ENCODE results near the gene GPATCH3.
"Not testable (repeated sequence)": the region's sequence is repeated elsewhere in the genome, so short reads cannot be mapped to it uniquely, and the experiment has no call there.

The GPATCH3 gene

GRCh38 chr1:26874896-26875295 is 25.4 kb downstream of the GPATCH3 start:
- no peak overlapping the region for H3K27ac ChIP-seq
- no peak overlapping the region for H3K4me3 ChIP-seq (ENCODE audit: low read depth in 1 of 2, low read length in 1 of 2)
- H3K27me3 ChIP-seq = no peaks in the 10 kb centered on the region
- H3K4me1 ChIP-seq (ENCODE audit: control insufficient read depth in 1 of 2, insufficient read depth in 1 of 2, low read depth in 1 of 2, low read length in 1 of 2) = no peaks in the 10 kb centered on the region
- no peaks in the 10 kb centered on the region for H3K9me3 ChIP-seq
- TF ChIP-seq, protein P1, sequence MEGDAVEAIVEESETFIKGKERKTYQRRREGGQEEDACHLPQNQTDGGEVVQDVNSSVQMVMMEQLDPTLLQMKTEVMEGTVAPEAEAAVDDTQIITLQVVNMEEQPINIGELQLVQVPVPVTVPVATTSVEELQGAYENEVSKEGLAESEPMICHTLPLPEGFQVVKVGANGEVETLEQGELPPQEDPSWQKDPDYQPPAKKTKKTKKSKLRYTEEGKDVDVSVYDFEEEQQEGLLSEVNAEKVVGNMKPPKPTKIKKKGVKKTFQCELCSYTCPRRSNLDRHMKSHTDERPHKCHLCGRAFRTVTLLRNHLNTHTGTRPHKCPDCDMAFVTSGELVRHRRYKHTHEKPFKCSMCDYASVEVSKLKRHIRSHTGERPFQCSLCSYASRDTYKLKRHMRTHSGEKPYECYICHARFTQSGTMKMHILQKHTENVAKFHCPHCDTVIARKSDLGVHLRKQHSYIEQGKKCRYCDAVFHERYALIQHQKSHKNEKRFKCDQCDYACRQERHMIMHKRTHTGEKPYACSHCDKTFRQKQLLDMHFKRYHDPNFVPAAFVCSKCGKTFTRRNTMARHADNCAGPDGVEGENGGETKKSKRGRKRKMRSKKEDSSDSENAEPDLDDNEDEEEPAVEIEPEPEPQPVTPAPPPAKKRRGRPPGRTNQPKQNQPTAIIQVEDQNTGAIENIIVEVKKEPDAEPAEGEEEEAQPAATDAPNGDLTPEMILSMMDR (IDR thresholded peaks at IDR 0.05) = no peak
- H3K36me3 ChIP-seq = peaks cover 21% of the 10 kb centered on the region

GRCh38 chr1:26873097-26873496 is 27.2 kb downstream of the GPATCH3 start:
- H3K9me3 ChIP-seq; H3K27me3 ChIP-seq; H3K4me1 ChIP-seq (ENCODE audit: control insufficient read depth in 1 of 2, insufficient read depth in 1 of 2, low read depth in 1 of 2, low read length in 1 of 2); H3K27ac ChIP-seq; H3K4me3 ChIP-seq (ENCODE audit: low read depth in 1 of 2, low read length in 1 of 2); H3K36me3 ChIP-seq: not testable (repeated sequence)

DNA sequence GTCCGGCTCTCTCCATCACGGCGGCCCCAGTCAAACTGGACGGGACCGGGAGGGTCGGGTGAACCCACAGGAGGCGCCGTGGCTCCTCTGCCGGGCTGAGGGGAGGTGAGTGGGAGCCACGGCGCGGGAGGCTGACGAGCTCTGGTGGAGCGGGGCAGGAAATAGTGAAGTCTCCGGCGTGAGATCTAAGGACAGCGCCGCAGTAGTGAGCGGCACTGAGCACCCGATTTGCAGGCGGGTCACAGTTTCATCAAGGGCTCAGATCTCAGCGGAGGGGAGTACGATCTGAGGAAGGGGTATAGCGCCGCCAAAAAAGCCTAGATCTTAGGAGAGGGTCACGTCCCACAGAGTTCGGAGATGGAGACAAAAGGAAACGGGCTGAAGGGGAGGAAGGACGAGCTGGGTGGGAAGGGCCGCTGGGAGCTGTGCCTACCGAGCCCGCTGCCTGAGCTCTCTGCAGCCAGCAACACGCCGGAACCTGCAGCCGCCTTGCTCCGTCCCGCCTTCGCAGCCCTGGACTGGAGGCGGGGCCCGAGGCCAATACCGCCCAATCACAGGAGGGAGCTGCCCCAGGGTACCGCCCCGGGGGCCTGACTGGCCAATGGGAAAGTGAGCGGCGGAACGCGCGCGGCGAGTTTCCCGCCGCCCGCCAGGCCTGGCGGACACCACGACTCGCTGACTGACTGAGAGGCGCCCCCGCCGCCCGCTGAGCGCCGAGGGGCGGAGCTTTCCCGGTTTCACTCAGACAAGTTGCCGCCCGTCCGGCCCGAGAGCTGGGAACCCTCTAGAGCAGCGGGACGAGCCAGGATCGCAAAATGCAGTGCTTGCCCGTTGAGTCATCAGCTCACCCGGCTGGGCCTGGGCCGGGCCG is 35.4 kb downstream of the GPATCH3 start:
- Histone ChIP-seq H3K4me3 (ENCODE audit: low read depth in 1 of 2, low read length in 1 of 2) (peak overlapping the region; percentile 60 to 72), H3K27ac (peak overlapping the region; percentile 42), H3K36me3 (no peaks in the 10 kb centered on the region), H3K4me1 (ENCODE audit: control insufficient read depth in 1 of 2, insufficient read depth in 1 of 2, low read depth in 1 of 2, low read length in 1 of 2) (peaks cover 18 to 23% of the 10 kb centered on the region in 2 experiments), H3K9me3 (no peaks in the 10 kb centered on the region), H3K27me3 (peaks cover 24% of the 10 kb centered on the region)
- TF ChIP-seq, protein P1 (IDR thresholded peaks at IDR 0.05) = peak; percentile 67

DNA sequence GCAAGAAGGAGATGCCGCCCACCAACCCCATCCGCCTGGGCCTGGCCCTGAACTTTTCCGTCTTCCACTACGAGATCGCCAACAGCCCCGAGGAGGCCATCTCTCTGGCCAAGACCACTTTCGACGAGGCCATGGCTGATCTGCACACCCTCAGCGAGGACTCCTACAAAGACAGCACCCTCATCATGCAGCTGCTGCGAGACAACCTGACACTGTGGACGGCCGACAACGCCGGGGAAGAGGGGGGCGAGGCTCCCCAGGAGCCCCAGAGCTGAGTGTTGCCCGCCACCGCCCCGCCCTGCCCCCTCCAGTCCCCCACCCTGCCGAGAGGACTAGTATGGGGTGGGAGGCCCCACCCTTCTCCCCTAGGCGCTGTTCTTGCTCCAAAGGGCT is 36.6 kb downstream of the GPATCH3 start:
- TF ChIP-seq, protein P1 (IDR thresholded peaks at IDR 0.05) = no peak
- H3K36me3 ChIP-seq = peaks cover 7% of the 10 kb centered on the region
- H3K4me1 ChIP-seq (ENCODE audit: control insufficient read depth in 1 of 2, insufficient read depth in 1 of 2, low read depth in 1 of 2, low read length in 1 of 2) = peaks cover 18 to 23% of the 10 kb centered on the region in 2 experiments
- no peak overlapping the region for H3K27ac ChIP-seq
- H3K27me3 ChIP-seq = peaks cover 24% of the 10 kb centered on the region
- H3K4me3 ChIP-seq (ENCODE audit: low read depth in 1 of 2, low read length in 1 of 2) = peak overlapping the region in 1 of 2 experiments; percentile 72
- H3K9me3 ChIP-seq = no peaks in the 10 kb centered on the region

DNA sequence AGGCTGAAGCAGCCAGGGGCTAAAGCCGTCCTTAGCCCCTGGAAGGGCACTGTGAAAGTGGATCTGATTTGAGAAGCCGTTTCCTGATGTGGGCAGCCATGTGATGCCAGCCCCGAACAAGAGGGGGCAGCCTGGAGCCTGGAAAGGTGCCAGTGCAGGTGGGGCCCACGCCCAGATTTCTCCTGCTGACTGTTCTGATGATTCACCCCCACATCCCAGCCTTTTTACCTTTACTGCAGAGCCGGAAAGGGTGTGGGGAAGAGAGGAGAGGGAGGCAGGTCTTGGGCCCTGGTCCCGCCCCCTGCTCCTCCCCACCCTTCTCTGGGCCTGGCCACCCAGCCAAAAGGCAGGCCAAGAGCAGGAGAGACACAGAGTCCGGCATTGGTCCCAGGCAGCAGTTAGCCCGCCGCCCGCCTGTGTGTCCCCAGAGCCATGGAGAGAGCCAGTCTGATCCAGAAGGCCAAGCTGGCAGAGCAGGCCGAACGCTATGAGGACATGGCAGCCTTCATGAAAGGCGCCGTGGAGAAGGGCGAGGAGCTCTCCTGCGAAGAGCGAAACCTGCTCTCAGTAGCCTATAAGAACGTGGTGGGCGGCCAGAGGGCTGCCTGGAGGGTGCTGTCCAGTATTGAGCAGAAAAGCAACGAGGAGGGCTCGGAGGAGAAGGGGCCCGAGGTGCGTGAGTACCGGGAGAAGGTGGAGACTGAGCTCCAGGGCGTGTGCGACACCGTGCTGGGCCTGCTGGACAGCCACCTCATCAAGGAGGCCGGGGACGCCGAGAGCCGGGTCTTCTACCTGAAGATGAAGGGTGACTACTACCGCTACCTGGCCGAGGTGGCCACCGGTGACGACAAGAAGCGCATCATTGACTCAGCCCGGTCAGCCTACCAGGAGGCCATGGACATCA is 37.2 kb downstream of the GPATCH3 start, which contains the start of gene SFN:
TSS of gene SFN (plus strand) at position 369 of the 904 bp plus-strand sequence. CDS start at position 433, 64 bp downstream.
- peaks cover 14% of the 10 kb centered on the region for H3K36me3 ChIP-seq
- H3K4me1 ChIP-seq (ENCODE audit: control insufficient read depth in 1 of 2, insufficient read depth in 1 of 2, low read depth in 1 of 2, low read length in 1 of 2) = peaks cover 18 to 23% of the 10 kb centered on the region in 2 experiments
- H3K4me3 ChIP-seq (ENCODE audit: low read depth in 1 of 2, low read length in 1 of 2) = peak within 1 kb of the TSS in 1 of 2 experiments; percentile 72
- peaks cover 24% of the 10 kb centered on the region for H3K27me3 ChIP-seq
- no peaks in the 10 kb centered on the region for H3K9me3 ChIP-seq
- no peak within 1 kb of the TSS for H3K27ac ChIP-seq
- TF ChIP-seq, protein P1 (IDR thresholded peaks at IDR 0.05) = peak; percentile 19

Measured in neutrophil (primary cell).